Measurements from ENCODE around the gene MCM3AP. TPM values are rescaled to one million over a fixed set of nuclear protein-coding genes. Genes with fewer than 3 reads are reported as not detected.

Gene MCM3AP
- total and polyA plus RNA-seq, 4 donors, result 15.5 to 58.1 (median 33.5) TPM

DNA sequence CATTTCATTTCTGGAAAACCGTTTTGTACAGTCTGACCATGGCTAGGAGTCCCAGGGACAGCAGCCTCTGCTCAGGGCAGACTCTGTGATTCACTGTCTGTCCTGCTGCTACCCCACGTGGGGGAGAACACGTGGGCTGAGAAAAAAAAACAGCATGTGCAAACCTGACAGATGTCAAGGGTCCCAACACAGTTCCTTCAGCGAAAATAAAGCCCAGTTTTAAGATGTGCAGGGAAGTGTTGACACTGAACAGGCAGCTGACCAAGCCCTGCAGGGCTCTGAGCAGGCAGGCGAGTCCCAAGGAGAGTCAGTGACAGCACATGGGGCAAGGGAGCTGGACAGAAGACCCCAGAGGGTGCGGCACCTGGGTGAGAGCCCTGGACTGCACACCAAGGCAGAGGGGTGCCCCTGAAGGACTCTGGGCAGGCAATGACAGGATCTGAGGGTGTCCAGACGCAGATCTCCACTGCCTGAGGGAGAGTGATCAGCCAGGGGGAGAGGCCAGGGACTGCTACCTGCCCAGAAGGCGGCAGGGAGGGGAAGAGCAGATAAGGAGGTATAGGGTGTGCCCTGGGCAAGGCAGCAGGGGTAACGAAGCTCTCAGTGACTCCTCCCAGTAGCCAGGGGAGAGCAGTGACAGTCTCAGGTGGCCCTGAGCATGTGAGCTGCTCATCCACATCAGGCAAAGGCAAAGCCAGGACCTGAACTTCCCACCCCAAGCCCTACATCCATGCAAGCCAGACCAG lies 96.0 kb downstream of the MCM3AP start:
- H3K27ac ChIP-seq (ENCODE audit: low read depth in 1 of 2, low read length in 2 of 2), result no peak overlapping the region
- H3K4me1 ChIP-seq (ENCODE audit: control insufficient read depth in 4 of 4, insufficient read depth in 4 of 4, low read length in 3 of 4), result no peaks in the 10 kb centered on the region
- 92% methylated on average over 9 of the region's 9 CpGs for WGBS
- TF ChIP-seq, protein P1, sequence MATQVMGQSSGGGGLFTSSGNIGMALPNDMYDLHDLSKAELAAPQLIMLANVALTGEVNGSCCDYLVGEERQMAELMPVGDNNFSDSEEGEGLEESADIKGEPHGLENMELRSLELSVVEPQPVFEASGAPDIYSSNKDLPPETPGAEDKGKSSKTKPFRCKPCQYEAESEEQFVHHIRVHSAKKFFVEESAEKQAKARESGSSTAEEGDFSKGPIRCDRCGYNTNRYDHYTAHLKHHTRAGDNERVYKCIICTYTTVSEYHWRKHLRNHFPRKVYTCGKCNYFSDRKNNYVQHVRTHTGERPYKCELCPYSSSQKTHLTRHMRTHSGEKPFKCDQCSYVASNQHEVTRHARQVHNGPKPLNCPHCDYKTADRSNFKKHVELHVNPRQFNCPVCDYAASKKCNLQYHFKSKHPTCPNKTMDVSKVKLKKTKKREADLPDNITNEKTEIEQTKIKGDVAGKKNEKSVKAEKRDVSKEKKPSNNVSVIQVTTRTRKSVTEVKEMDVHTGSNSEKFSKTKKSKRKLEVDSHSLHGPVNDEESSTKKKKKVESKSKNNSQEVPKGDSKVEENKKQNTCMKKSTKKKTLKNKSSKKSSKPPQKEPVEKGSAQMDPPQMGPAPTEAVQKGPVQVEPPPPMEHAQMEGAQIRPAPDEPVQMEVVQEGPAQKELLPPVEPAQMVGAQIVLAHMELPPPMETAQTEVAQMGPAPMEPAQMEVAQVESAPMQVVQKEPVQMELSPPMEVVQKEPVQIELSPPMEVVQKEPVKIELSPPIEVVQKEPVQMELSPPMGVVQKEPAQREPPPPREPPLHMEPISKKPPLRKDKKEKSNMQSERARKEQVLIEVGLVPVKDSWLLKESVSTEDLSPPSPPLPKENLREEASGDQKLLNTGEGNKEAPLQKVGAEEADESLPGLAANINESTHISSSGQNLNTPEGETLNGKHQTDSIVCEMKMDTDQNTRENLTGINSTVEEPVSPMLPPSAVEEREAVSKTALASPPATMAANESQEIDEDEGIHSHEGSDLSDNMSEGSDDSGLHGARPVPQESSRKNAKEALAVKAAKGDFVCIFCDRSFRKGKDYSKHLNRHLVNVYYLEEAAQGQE (IDR thresholded peaks at IDR 0.05), result no peak
- TF ChIP-seq EGR1 (IDR thresholded peaks at IDR 0.05; ENCODE audit: low read depth in 2 of 2) (no peak), RAD21 (IDR thresholded peaks at IDR 0.05) (no peak), SP1 (IDR thresholded peaks at IDR 0.05) (no peak), JUND (IDR thresholded peaks at IDR 0.05) (no peak), RXRA (IDR thresholded peaks at IDR 0.05) (no peak), YY1 (IDR thresholded peaks at IDR 0.05) (no peak), FOXA2 (IDR thresholded peaks at IDR 0.05) (no peak), FOXA1 (IDR thresholded peaks at IDR 0.05) (no peak), GABPA (IDR thresholded peaks at IDR 0.05 in 1 of 2, conservative IDR thresholded peaks at IDR 0.05 in 1 of 2) (no peak), NR2F2 (IDR thresholded peaks at IDR 0.05) (no peak)
- TF ChIP-seq, protein P2, sequence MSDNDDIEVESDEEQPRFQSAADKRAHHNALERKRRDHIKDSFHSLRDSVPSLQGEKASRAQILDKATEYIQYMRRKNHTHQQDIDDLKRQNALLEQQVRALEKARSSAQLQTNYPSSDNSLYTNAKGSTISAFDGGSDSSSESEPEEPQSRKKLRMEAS (IDR thresholded peaks at IDR 0.05), result no peak
- TF ChIP-seq, protein P3, sequence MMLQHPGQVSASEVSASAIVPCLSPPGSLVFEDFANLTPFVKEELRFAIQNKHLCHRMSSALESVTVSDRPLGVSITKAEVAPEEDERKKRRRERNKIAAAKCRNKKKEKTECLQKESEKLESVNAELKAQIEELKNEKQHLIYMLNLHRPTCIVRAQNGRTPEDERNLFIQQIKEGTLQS (IDR thresholded peaks at IDR 0.05), result no peak
- TF ChIP-seq, protein P4, sequence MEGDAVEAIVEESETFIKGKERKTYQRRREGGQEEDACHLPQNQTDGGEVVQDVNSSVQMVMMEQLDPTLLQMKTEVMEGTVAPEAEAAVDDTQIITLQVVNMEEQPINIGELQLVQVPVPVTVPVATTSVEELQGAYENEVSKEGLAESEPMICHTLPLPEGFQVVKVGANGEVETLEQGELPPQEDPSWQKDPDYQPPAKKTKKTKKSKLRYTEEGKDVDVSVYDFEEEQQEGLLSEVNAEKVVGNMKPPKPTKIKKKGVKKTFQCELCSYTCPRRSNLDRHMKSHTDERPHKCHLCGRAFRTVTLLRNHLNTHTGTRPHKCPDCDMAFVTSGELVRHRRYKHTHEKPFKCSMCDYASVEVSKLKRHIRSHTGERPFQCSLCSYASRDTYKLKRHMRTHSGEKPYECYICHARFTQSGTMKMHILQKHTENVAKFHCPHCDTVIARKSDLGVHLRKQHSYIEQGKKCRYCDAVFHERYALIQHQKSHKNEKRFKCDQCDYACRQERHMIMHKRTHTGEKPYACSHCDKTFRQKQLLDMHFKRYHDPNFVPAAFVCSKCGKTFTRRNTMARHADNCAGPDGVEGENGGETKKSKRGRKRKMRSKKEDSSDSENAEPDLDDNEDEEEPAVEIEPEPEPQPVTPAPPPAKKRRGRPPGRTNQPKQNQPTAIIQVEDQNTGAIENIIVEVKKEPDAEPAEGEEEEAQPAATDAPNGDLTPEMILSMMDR (IDR thresholded peaks at IDR 0.05; ENCODE audit: low read depth, low read length, missing input control), result no peak
- peaks cover 4 to 41% (median 25%) of the 10 kb centered on the region in 4 donors for H3K36me3 ChIP-seq (ENCODE audit: control insufficient read depth in 4 of 4, insufficient read depth in 3 of 4, low read depth in 1 of 4, low read length in 3 of 4)
- peak; percentile 33 for DNase-seq (ENCODE audit: low spot score)
- H3K27me3 ChIP-seq (ENCODE audit: control insufficient read depth in 4 of 4, insufficient read depth in 4 of 4, low read length in 3 of 4), result no peaks in the 10 kb centered on the region
- no peaks in the 10 kb centered on the region for H3K9me3 ChIP-seq (ENCODE audit: control insufficient read depth in 4 of 4, low read length in 3 of 4)
- H3K9ac ChIP-seq (ENCODE audit: low read depth in 1 of 2, low read length in 2 of 2), result no peak overlapping the region
- no peak overlapping the region for H3K4me3 ChIP-seq (ENCODE audit: low read depth in 1 of 3, low read length in 3 of 3)

DNA sequence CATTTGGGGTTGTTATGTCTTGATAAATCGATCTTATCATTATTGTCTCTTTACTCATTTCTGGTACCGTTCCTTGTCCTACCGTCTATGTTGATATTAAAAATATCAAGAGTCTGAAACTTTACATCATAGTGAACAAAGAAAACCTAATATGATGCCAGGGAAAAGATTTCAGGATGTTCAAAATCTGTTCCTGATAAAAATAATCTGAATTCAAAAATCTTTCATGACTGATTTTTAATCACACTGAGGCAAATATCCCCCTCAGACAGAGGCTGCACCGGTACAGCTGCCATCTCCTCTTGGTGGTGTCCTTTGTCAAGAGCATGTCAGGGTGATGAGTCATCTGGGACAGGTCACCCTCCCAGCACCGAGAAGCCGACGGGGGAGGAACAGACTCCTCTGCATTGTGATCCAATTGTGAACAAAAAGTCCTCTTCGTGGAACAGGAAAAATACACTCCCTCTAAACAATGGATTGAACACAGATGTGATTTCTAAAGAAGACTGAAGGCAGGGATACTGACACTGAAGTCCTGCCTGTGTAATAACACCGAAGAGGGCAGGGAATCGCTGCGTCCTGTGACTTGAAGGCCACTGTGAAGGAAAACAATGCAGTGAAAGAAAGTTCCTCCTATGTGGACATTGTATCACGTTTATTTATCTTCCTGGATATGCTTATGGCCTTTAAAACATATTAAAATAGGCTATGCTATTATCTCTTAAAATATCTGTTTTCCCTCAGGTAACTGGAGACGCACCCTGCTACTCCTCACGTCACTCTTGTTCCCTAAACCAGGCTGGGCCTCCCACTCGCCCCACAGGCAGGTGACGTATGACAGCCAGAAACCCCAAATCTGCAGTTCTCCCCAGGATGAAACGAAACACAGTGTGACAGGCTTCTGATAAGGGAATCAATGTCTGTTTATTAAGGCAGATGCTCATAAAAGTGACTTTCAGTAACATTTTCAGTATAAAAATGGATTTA lies 96.9 kb downstream of the MCM3AP start:
- WGBS, result 75% methylated on average over 17 of the region's 17 CpGs
- Histone ChIP-seq H3K9ac (ENCODE audit: low read depth in 1 of 2, low read length in 2 of 2) (no peak overlapping the region), H3K4me1 (ENCODE audit: control insufficient read depth in 4 of 4, insufficient read depth in 4 of 4, low read length in 3 of 4) (no peaks in the 10 kb centered on the region), H3K27ac (ENCODE audit: low read depth in 1 of 2, low read length in 2 of 2) (no peak overlapping the region), H3K27me3 (ENCODE audit: control insufficient read depth in 4 of 4, insufficient read depth in 4 of 4, low read length in 3 of 4) (no peaks in the 10 kb centered on the region), H3K9me3 (ENCODE audit: control insufficient read depth in 4 of 4, low read length in 3 of 4) (no peaks in the 10 kb centered on the region), H3K4me3 (ENCODE audit: low read depth in 1 of 3, low read length in 3 of 3) (no peak overlapping the region), H3K36me3 (ENCODE audit: control insufficient read depth in 4 of 4, insufficient read depth in 3 of 4, low read depth in 1 of 4, low read length in 3 of 4) (peaks cover 0 to 33% (median 19%) of the 10 kb centered on the region in 4 donors)
- DNase-seq (ENCODE audit: low spot score), result no peak
- TF ChIP-seq RXRA (IDR thresholded peaks at IDR 0.05) (no peak), JUND (IDR thresholded peaks at IDR 0.05) (peak; percentile 62 to 69), YY1 (IDR thresholded peaks at IDR 0.05) (no peak), NR2F2 (IDR thresholded peaks at IDR 0.05) (no peak), RAD21 (IDR thresholded peaks at IDR 0.05) (no peak)
- TF ChIP-seq, protein P1 (IDR thresholded peaks at IDR 0.05), result no peak
- TF ChIP-seq, protein P2 (IDR thresholded peaks at IDR 0.05), result no peak

Measured in liver (tissue), 9 donors.